NCI-H524 treated with DMSO at 0.1 percent for 48 hours (cell line): Measurements from ENCODE around the gene PIGR.
A peak's percentile ranks its signal among the peaks of the same experiment; 100 is the strongest.
"Not testable (repeated sequence)": the region's sequence is repeated elsewhere in the genome, so short reads cannot be mapped to it uniquely, and the experiment has no call there.

Experiments used
- DNase-seq: peaks from one replicate; lab custom pipeline; 2025; lab: John Stamatoyannopoulos, UW

Gene PIGR

DNA sequence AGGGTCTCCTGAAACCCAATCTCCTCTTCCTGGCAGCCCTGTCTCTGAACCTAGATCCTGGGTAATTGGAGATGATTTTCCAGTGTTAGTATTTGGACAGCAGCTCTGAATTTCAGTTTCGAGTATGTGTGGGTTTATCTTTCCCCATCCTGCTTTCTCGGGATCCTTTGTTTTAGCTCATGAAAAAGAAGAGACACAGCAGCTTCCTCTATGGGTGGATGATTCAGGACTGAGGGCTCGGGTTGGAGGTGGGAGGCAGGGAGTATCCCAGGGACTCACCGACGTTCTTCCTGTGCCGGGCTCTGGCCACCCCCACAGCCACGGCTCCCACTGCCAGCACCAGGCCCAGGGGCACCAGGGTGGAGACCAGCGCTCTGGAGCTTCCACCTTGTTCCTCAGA, 14.1 kb downstream of the PIGR start:
- DNase-seq, result no peak

DNA sequence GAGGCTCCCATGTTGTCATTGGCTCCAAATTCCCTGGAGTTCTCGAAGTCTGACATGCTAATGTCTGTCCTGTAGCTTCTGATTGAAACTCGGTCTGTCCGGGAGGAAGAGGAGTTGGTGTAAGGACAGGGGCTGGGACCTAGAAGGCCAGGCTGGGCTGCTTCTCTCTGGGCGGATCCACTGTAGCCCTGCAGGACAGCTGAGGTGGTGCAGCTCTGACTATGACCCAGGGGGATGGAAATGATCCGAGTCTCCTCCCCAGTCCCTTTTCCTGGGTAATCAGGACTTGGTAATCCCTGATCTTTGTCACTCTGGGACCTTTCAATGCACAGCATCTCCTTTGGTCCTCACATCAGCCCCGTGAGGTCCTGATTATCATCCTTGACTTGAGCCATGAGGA, 14.6 kb downstream of the PIGR start:
- no peak for DNase-seq

DNA sequence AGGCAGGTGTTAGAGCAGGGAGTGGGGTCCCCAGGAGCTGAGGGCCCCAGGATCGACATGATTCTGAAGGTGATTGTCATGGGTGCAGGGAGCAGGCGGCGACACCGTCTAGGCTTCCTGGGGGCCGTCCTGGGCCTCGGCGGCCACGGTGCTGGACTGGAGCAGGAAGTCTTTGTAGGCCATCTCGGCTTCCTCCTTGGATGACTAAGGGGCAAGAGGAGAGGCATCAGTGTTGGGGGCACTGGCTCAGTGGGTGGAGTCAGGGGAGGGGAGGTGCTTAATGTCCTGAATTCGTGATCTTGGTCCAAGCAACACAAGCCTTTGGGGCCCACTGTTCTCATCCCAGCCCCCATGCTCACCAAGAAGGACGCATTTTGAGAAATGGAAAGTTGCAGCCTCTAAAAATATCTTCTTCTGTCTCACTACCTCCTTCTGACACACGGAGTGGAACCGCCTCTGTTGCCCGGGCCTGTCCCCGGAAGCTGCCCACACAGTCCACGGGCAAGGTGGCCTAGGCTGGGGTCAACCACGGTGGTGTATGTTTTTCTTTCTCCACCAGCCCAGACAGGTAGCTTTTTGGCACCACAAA, 16.0 kb downstream of the PIGR start:
- no peak for DNase-seq

GRCh38 chr1:206929524-206929923, 16.7 kb downstream of the PIGR start:
- no peak for DNase-seq

- no peak for DNase-seq
Observed at GRCh38 chr1:206926286-206926685, 20.0 kb downstream of the PIGR start.

- no peak for DNase-seq
Observed at GRCh38 chr1:206925106-206925736, 21.0 kb downstream of the PIGR start.

DNA sequence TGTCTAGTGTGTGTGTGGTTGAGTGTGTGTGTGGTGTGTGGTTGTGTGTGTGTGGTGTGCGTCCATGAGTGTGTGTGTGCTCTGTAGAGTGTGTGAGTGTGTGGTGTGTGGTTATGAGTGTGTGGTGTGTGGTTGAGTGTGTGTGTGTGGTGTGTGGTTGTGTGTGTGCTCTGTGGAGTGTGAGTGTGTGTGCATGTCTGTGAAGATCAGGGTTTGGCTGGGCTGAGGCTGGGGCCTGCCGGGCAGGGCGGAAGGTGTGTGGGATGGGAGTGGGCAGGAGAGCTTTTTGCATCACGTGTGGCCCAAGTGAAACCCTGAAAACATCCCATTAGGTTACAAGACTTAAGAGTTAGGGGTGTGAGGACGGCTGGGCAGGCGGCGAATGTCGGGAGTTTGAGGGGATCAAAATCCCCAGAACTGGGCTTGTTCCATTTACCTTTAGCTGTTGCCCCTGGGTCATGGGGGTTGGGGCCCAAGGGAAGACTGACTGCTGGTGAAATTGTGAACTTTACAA, 21.6 kb downstream of the PIGR start:
- DNase-seq, result no peak

GRCh38 chr1:206923961-206924557, 22.2 kb downstream of the PIGR start:
- DNase-seq, result not testable (repeated sequence)

- DNase-seq, result no peak
Observed at GRCh38 chr1:206923009-206923960, 23.0 kb downstream of the PIGR start.

GRCh38 chr1:206922524-206922923, 23.7 kb downstream of the PIGR start:
- no peak for DNase-seq

DNA sequence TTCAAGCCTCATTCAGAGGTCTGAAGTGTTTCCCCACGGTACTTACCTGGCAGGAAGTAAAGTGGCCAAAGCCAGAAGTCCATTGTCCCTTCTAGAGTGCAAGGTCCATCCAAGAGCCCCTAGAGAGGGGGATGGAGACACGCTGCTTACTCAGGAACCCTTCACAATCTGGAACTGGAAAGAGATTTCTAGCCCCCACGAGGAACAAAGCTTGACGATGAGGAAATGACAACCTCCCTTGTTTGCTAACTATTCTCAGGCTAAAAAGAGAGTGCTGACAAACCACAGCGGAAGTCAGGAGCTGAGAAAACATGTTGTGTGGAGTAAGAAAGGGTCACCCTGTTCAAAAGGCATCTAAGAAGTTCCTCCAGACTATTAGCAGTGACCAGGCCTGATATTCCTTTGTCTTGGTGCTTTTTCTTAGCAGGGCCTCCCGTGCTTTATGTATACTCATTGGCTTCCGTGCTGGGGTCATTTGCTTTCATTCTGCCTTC, 24.4 kb downstream of the PIGR start, which contains the start of gene FCMR:
Gene FCMR, minus strand, starts transcription at position 170 of the 494 bp plus-strand sequence. Its CDS starts 87 bp downstream, at position 83.
- no peak for DNase-seq

GRCh38 chr1:206918076-206918475, 28.2 kb downstream of the PIGR start:
- no peak for DNase-seq

GRCh38 chr1:206916000-206916709, 30.1 kb downstream of the PIGR start:
- no peak for DNase-seq

DNA sequence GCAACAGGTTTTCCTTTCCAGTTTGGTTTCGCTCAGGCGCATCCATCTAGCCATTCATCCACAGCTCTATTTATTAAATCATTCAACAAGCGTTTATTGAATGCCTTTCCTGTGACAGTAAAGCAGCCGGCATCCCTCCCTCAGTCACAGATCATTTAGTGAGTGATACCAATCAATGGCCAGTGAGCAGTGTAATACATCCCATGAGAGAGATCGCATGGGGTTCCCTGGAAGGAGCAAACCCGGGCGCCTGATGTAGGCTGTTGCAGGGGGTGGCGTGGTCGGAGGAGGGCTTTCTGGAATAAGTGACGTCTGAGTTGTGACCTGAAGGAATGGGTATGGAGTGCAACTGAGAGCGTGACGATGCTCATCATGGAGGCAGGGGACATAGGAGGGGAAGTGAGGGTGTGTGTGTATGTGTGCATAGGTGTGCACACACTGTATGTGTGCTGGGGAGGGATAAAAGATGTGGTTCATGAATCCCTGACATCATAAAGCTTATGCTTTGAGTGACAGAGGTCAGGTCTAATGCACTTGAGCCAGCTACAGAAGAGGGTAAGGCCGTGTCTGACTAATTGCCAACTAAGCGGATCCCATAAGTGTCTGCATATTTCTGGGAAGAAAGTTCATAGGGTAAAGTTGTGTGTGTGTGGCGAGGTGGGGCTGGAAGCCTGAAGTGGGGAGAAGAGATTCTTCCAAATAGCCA, 31.1 kb downstream of the PIGR start:
- no peak for DNase-seq

GRCh38 chr1:206913766-206914537, 32.3 kb downstream of the PIGR start:
- DNase-seq, result no peak

DNA sequence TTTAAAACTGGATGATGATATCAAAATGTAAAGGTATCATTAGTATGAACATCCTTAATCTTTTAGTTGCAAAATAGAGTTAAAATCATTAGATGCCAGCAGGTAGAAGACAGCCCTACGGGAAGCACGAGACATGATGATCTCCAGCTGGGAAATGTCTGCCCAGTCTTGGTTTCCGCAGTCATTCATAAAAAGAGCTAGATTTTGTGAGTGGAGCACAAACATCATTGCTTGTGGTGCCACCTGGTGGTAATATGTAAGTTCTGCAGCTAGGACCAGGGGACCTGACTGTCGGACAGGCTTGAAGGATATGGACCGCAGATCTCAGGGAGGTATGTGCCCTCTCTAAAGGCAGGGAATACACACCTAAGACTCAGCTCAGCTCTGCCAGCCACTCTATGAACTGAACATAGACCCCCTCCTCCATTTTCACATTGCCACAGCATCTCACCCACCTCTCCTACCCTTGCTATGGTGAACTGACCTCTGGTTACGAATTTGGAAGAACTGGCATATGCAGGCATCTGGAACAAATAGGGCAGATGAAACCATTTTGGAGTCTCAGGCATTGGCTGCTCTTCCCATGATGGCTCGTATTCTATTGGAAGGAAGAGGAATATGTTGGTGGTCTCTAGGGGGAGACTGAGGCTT, 33.7 kb downstream of the PIGR start:
- peak; percentile 13 for DNase-seq

DNA sequence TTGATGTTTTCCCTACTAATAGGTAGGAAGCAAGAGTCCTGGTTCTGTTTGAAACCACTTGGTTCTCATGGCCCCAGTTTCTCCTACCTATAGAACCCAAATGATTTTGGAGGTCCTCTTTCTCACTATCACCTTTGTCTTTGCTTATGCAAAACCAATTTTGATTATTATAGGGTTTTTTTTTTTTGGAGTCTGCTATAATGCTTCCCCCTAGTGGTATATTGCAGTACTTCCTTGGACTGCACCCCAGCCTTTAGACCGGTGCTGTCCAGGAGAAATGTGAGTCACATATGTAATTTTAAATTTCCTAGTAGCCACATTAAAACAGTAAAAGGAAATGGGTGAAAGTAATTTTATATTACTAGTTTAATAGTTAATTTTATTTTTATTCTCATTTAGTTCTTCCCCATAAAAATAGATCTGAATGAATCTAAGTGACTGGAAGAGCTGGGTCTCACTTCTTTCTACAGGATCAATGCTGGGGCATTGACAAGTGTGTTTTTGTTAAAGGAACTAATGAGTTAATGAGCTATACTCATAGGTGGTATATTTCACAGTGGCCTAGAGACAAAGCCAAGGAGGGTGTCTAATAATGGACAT, 35.1 kb downstream of the PIGR start:
- no peak for DNase-seq

GRCh38 chr1:206909883-206910318, 36.4 kb downstream of the PIGR start:
- DNase-seq, result no peak
